Fibroblast of lung (primary cell): ENCODE measurements around the gene GHRL. TPM values are rescaled to one million over a fixed set of nuclear protein-coding genes. Genes with fewer than 3 reads are reported as not detected.

Experiments used
- DNase-seq, 2 donors: peaks; one replicate each; pipeline versions ENCODE4 v3.0.0 to v3.0.0-alpha.2; 2010; ENCODE audit warnings: low read depth in 2 of 2
- H2AFZ ChIP-seq: 2 replicates; pipeline ENCODE4 v1.5.1; 2012; ENCODE audit warnings: low read length, control low read depth, inconsistent platforms
- H3K27ac ChIP-seq: 2 replicates; pipeline ENCODE4 v1.5.1; 2011; ENCODE audit warnings: low read length, control low read depth; ENCODE audit not compliant: insufficient read depth
- H3K27me3 ChIP-seq: 2 replicates; pipeline ENCODE4 v1.5.1; 2011; ENCODE audit warnings: mild to moderate bottlenecking, low read length; ENCODE audit not compliant: control insufficient read depth, insufficient read depth
- H3K36me3 ChIP-seq: 2 replicates; pipeline ENCODE4 v1.5.1; 2011; ENCODE audit warnings: low read length; ENCODE audit not compliant: control insufficient read depth, insufficient read depth
- H3K4me1 ChIP-seq: 2 replicates; pipeline ENCODE4 v1.5.1; 2011; ENCODE audit warnings: low read length; ENCODE audit not compliant: control insufficient read depth, insufficient read depth; ENCODE audit errors: extremely low read depth
- H3K4me2 ChIP-seq: 2 replicates; pipeline ENCODE4 v1.5.1; 2011; ENCODE audit warnings: low read length, control low read depth; ENCODE audit not compliant: insufficient read depth; ENCODE audit errors: extremely low read depth
- H3K4me3 ChIP-seq, 4 experiments: fragments of 200-600 bp in 1 of 4; sonication (generic) in 1 of 4; replicated peaks in 1 of 4; 2 replicates each; pipeline ENCODE4 v1.5.1; 2011 to 2016; ENCODE audit warnings: low read length in 4 of 4, low read depth in 3 of 4, mild to moderate bottlenecking in 3 of 4, control low read depth in 2 of 4, inconsistent platforms in 1 of 4, mixed read lengths in 1 of 4; ENCODE audit not compliant: insufficient read depth in 1 of 4; ENCODE audit errors: control extremely low read depth in 1 of 4
- H3K79me2 ChIP-seq: 2 replicates; pipeline ENCODE4 v1.5.1; 2012; ENCODE audit warnings: mild to moderate bottlenecking, low read length, inconsistent platforms; ENCODE audit not compliant: control insufficient read depth, insufficient read depth
- H3K9ac ChIP-seq: 2 replicates; pipeline ENCODE4 v1.5.1; 2011; ENCODE audit warnings: mild to moderate bottlenecking, low read length, control low read depth; ENCODE audit not compliant: insufficient read depth
- H3K9me3 ChIP-seq: 2 replicates; pipeline ENCODE4 v1.5.1; 2012; ENCODE audit warnings: low read depth, low read length; ENCODE audit not compliant: control insufficient read depth, insufficient read depth
- H4K20me1 ChIP-seq: 2 replicates; pipeline ENCODE4 v1.5.1; 2011; ENCODE audit warnings: low read length; ENCODE audit not compliant: control insufficient read depth, insufficient read depth; ENCODE audit errors: extremely low read depth
- EZH2 ChIP-seq: IDR thresholded peaks from 2 replicates; pipeline ENCODE4 v1.5.1; 2012; ENCODE audit warnings: low read length, control low read depth, mild to moderate bottlenecking; ENCODE audit errors: missing control alignments
- polyA plus RNA-seq, 2 donors: library from polyadenylated mRNA; depleted of rRNA in 1 of 2; stranded (reverse) in 1 of 2; unstranded in 1 of 2; fragments of >200 nt; gene quantifications; 2 replicates each; pipeline ENCODE4 v1.2.1, GENCODE V29; 2011 to 2012; ENCODE audit warnings: missing spikeins in 1 of 2
- total RNA-seq: library from RNA; depleted of rRNA; stranded (reverse); fragments of >200 nt; gene quantifications from 2 replicates; pipeline ENCODE4 v1.2.1, GENCODE V29; 2014
- TF ChIP-seq, protein P1 (sequence below), 2 donors: IDR thresholded peaks in 1 of 2; conservative IDR thresholded peaks in 1 of 2; 1 replicate in 1 of 2; 2 replicates in 1 of 2; pipeline ENCODE4 v1.5.1; 2011 to 2012; ENCODE audit warnings: low read length in 2 of 2, control low read depth in 1 of 2, inconsistent platforms in 1 of 2, low read depth in 1 of 2, mild to moderate bottlenecking in 1 of 2

Gene GHRL
- total and polyA plus RNA-seq, 2 donors (not counting 1 experiment from before 2014, with no cell fraction given), result 0.10 TPM; not detected in 1

DNA sequence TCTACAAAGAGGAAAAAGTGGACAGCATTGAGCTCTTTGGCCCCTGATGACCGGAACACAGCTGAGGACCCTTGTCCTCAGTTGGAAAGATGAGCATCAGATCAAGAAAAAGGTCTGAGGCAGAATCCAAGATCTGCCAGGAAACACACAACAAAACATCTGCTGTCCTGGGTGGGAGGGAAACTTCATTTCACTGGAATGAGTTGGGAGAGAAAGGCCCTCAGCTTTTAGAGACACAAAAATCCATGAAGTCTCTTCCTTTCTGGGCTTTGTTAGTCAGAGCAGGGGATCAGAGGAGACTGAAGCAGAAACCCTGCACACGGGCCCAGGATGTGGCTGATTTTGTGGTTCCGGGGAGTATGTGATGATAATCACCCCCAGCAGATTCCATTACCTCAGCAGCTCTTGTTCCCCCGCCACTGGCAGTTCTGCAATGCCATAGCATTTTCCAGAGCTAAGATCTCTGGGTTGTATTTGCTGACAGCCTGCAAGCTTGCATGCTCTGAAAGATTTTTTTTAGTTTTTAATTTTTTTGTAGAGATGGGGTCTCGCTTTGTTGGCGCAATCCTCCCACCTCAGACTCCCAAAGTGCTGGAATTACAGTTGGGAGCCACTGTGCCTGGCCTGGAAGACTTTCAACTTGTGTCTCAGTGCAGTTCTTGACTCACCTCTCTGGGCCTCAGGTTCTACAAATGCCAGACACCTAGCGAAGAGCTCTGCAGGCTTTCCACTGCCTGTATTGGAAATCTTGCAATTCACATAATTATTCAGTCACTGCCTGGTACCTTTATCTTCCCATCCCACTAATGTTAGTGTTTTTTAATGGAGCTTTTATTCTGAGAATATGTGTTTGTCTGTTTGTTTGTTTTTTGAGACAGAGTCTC is 50.3 kb downstream of the GHRL start:
- no peak for TF ChIP-seq EZH2
- TF ChIP-seq, protein P1, sequence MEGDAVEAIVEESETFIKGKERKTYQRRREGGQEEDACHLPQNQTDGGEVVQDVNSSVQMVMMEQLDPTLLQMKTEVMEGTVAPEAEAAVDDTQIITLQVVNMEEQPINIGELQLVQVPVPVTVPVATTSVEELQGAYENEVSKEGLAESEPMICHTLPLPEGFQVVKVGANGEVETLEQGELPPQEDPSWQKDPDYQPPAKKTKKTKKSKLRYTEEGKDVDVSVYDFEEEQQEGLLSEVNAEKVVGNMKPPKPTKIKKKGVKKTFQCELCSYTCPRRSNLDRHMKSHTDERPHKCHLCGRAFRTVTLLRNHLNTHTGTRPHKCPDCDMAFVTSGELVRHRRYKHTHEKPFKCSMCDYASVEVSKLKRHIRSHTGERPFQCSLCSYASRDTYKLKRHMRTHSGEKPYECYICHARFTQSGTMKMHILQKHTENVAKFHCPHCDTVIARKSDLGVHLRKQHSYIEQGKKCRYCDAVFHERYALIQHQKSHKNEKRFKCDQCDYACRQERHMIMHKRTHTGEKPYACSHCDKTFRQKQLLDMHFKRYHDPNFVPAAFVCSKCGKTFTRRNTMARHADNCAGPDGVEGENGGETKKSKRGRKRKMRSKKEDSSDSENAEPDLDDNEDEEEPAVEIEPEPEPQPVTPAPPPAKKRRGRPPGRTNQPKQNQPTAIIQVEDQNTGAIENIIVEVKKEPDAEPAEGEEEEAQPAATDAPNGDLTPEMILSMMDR (conservative IDR thresholded peaks at IDR 0.05 in 1 of 2, IDR thresholded peaks at IDR 0.05 in 1 of 2; ENCODE audit: low read depth in 1 of 2, low read length in 2 of 2), result no peak
- Histone ChIP-seq H3K9me3 (no peaks in the 10 kb centered on the region), H3K79me2 (no peaks in the 10 kb centered on the region), H3K27ac (no peak overlapping the region), H3K4me1 (no peaks in the 10 kb centered on the region), H3K4me3 (no peak overlapping the region), H3K36me3 (no peaks in the 10 kb centered on the region), H4K20me1 (no peaks in the 10 kb centered on the region), H3K4me2 (no peak overlapping the region), H2AFZ (no peak overlapping the region), H3K9ac (no peak overlapping the region), H3K27me3 (no peaks in the 10 kb centered on the region)
- DNase-seq, result peak in 1 of 2 donors; percentile 86

GRCh38 chr3:10240799-10241198 is 51.9 kb downstream of the GHRL start:
- H3K9me3 ChIP-seq, result no peaks in the 10 kb centered on the region
- no peak overlapping the region for H2AFZ ChIP-seq
- H3K9ac ChIP-seq, result no peak overlapping the region
- no peaks in the 10 kb centered on the region for H3K4me1 ChIP-seq
- no peaks in the 10 kb centered on the region for H3K79me2 ChIP-seq
- DNase-seq, result no peak
- no peak overlapping the region for H3K27ac ChIP-seq
- no peaks in the 10 kb centered on the region for H4K20me1 ChIP-seq
- H3K36me3 ChIP-seq, result no peaks in the 10 kb centered on the region
- no peaks in the 10 kb centered on the region for H3K27me3 ChIP-seq
- no peak overlapping the region for H3K4me2 ChIP-seq
- H3K4me3 ChIP-seq, result no peak overlapping the region
- TF ChIP-seq, protein P1 (conservative IDR thresholded peaks at IDR 0.05 in 1 of 2, IDR thresholded peaks at IDR 0.05 in 1 of 2; ENCODE audit: low read depth in 1 of 2, low read length in 2 of 2), result no peak
- TF ChIP-seq EZH2, result no peak

DNA sequence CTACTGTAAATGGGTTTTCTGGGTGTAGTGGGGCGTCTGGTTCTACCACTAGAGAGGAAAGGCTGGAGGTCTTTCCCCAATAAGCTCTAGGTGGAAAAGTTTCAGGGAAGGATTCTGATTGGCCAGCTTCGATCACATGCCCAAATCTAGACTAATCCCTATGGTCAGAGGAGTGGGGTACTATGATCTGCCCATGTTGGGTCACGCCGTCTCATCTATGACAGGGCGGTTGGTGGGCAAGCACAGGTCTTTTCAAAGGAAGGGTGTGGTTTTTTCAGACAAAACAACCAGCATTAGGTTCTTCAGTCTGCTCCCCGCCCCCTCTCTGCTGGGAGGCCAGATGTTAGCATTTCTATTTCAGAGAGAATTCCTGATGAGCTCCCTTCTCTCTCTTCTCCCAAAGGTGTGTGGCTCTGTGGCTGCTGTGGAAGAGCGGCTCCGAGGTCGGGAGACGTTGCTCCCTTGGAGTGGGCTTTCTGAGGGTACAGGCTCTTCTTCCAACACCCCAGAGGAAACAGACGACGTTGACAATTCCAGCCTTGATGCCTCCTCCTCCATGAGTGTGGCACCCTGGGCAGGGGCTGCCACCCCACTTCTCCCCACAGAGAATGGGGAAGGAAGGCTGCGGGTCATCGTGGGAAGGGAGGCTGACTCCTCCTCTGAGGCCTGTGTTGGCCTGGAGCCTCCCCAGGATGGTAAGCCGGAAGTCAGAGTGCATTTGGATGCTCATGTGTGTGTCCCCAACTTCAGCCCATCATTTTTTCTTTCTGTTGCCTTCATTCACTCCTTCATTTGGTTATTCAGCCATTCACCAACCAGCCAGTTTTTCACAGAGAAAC is 54.2 kb downstream of the GHRL start:
- Histone ChIP-seq H4K20me1 (no peaks in the 10 kb centered on the region), H3K27me3 (no peaks in the 10 kb centered on the region), H3K9ac (no peak overlapping the region), H3K79me2 (no peaks in the 10 kb centered on the region), H3K36me3 (peaks cover 3% of the 10 kb centered on the region), H3K4me3 (no peak overlapping the region), H3K4me2 (no peak overlapping the region), H3K27ac (no peak overlapping the region), H3K4me1 (no peaks in the 10 kb centered on the region), H2AFZ (no peak overlapping the region), H3K9me3 (no peaks in the 10 kb centered on the region)
- no peak for DNase-seq
- TF ChIP-seq EZH2, result no peak
- TF ChIP-seq, protein P1 (conservative IDR thresholded peaks at IDR 0.05 in 1 of 2, IDR thresholded peaks at IDR 0.05 in 1 of 2; ENCODE audit: low read depth in 1 of 2, low read length in 2 of 2), result no peak
